IMR-90 (cell line): ENCODE measurements around the gene SCAF11. TPM values are rescaled to one million over a fixed set of nuclear protein-coding genes. Genes with fewer than 3 reads are reported as not detected.

Experiments
- ATAC-seq: fragments of 200-7000 bp; cut with Tn5 transposase; 2 replicates; pipeline ENCODE4 v1.9.1; 2020; ENCODE audit warnings: low read depth, mild to moderate bottlenecking, moderate library complexity
- BruUV-seq: library from RNA; stranded (reverse); fragments of 400-500 nt; replicated peaks from 2 replicates; lab custom pipeline; 2021; lab: Mats Ljungman, UMichigan
- CTCF ChIA-PET: fragments of 300-600 bp; formaldehyde crosslinking; extraction: SDS; loops from one replicate; lab custom pipeline; 2021; ENCODE audit warnings: antibody characterized with exemption; lab: Yijun Ruan, JAX
- POLR2A ChIA-PET: fragments of 300-600 bp; sonication (Branson Sonifier 250); formaldehyde crosslinking; loops from one replicate; lab custom pipeline; 2022; ENCODE audit warnings: antibody characterized with exemption; ENCODE audit not compliant: unreplicated experiment; lab: Charles Lee
- DNase-seq: peaks from one replicate; pipeline ENCODE4 v3.0.0; 2013
- H2AFZ ChIP-seq: replicated peaks from 2 replicates; pipeline ENCODE3; 2013; ENCODE audit warnings: low read length, mild to moderate bottlenecking; ENCODE audit not compliant: poor library complexity
- H2AK5ac ChIP-seq: 2 replicates; pipeline ENCODE4 v1.6.1; 2013; ENCODE audit warnings: low read depth, low read length, inconsistent platforms
- H2AK9ac ChIP-seq: replicated peaks from 2 replicates; pipeline ENCODE3; 2013; ENCODE audit warnings: mild to moderate bottlenecking, low read depth, low read length, moderate library complexity; ENCODE audit not compliant: poor library complexity
- H2BK120ac ChIP-seq: 2 replicates; pipeline ENCODE4 v1.6.1; 2013; ENCODE audit warnings: low read depth, low read length, inconsistent platforms
- H2BK15ac ChIP-seq: 3 replicates; pipeline ENCODE4 v1.6.1; 2013; ENCODE audit warnings: low read depth, low read length, inconsistent platforms
- H2BK20ac ChIP-seq: 2 replicates; pipeline ENCODE4 v1.6.1; 2013; ENCODE audit warnings: low read depth, mild to moderate bottlenecking, inconsistent platforms, low read length, moderate library complexity
- H2BK5ac ChIP-seq: 2 replicates; pipeline ENCODE4 v1.6.1; 2013; ENCODE audit warnings: mild to moderate bottlenecking, low read depth, low read length, inconsistent platforms; ENCODE audit not compliant: poor library complexity, severe bottlenecking
- H3K14ac ChIP-seq: replicated peaks from 2 replicates; pipeline ENCODE4 v1.6.1; 2013; ENCODE audit warnings: low read depth, low read length, inconsistent platforms
- H3K18ac ChIP-seq: 2 replicates; pipeline ENCODE4 v1.6.1; 2013; ENCODE audit warnings: low read depth, low read length, control low read depth
- H3K23ac ChIP-seq: 2 replicates; pipeline ENCODE4 v1.6.1; 2013; ENCODE audit warnings: low read depth, low read length, inconsistent platforms
- H3K27ac ChIP-seq: 2 replicates; pipeline ENCODE4 v1.5.1; 2013; ENCODE audit warnings: mild to moderate bottlenecking, control low read depth, low read length; ENCODE audit not compliant: insufficient read depth
- H3K27me3 ChIP-seq: 2 replicates; pipeline ENCODE4 v1.6.1; 2013; ENCODE audit warnings: low read length; ENCODE audit not compliant: control insufficient read depth, insufficient read depth
- H3K36me3 ChIP-seq: 2 replicates; pipeline ENCODE4 v1.6.1; 2013; ENCODE audit warnings: low read length, mixed read lengths; ENCODE audit not compliant: control insufficient read depth, insufficient read depth
- H3K4ac ChIP-seq: 2 replicates; pipeline ENCODE4 v1.6.1; 2013; ENCODE audit warnings: low read depth, low read length, inconsistent platforms
- H3K4me1 ChIP-seq: 2 replicates; pipeline ENCODE4 v1.6.1; 2013; ENCODE audit warnings: low read length, mixed read lengths; ENCODE audit not compliant: control insufficient read depth, insufficient read depth
- H3K4me2 ChIP-seq: 2 replicates; pipeline ENCODE4 v1.6.1; 2013; ENCODE audit warnings: low read depth, mild to moderate bottlenecking, control low read depth, low read length, moderate library complexity
- H3K4me3 ChIP-seq: 2 replicates; pipeline ENCODE4 v1.5.1; 2013; ENCODE audit warnings: low read depth, mild to moderate bottlenecking, control low read depth, low read length, moderate library complexity; ENCODE audit not compliant: insufficient read depth
- H3K56ac ChIP-seq: 2 replicates; pipeline ENCODE4 v1.6.1; 2013; ENCODE audit warnings: low read length, inconsistent platforms; ENCODE audit not compliant: insufficient read depth; ENCODE audit errors: extremely low read depth
- H3K79me1 ChIP-seq, 2 experiments: 2 replicates each; pipeline ENCODE4 v1.6.1; 2013; ENCODE audit warnings: low read length in 2 of 2, inconsistent platforms in 1 of 2, low read depth in 1 of 2
- H3K9ac ChIP-seq: 2 replicates; pipeline ENCODE4 v1.6.1; 2013; ENCODE audit warnings: low read depth, low read length, control low read depth
- H3K9me1 ChIP-seq: 2 replicates; pipeline ENCODE4 v1.6.1; 2013; ENCODE audit warnings: low read length, inconsistent platforms; ENCODE audit not compliant: insufficient read depth
- H3K9me3 ChIP-seq: 2 replicates; pipeline ENCODE4 v1.6.1; 2013; ENCODE audit warnings: low read length; ENCODE audit not compliant: control insufficient read depth, insufficient read depth
- H4K20me1 ChIP-seq: 2 replicates; pipeline ENCODE4 v1.6.1; 2013; ENCODE audit warnings: low read length, inconsistent platforms; ENCODE audit not compliant: insufficient read depth
- H4K5ac ChIP-seq: 2 replicates; pipeline ENCODE4 v1.6.1; 2013; ENCODE audit warnings: mild to moderate bottlenecking, low read depth, low read length, control low read depth
- H4K8ac ChIP-seq, 2 experiments: 2 replicates each; pipeline ENCODE4 v1.6.1; 2013; ENCODE audit warnings: low read depth in 2 of 2, low read length in 2 of 2, control low read depth in 1 of 2, inconsistent platforms in 1 of 2
- H4K91ac ChIP-seq: 2 replicates; pipeline ENCODE4 v1.6.1; 2013; ENCODE audit warnings: low read depth, low read length, inconsistent platforms; ENCODE audit not compliant: insufficient read depth
- BHLHE40 ChIP-seq: fragments of 150-350 bp; IDR thresholded peaks from 2 replicates; pipeline ENCODE4 v1.6.1; 2016; ENCODE audit warnings: mild to moderate bottlenecking, low read depth, low read length
- RCOR1 ChIP-seq: IDR thresholded peaks from 2 replicates; pipeline ENCODE4 v1.6.1; 2012; ENCODE audit warnings: mild to moderate bottlenecking, low read length, improper control_type of control experiment; ENCODE audit not compliant: insufficient replicate concordance
- WGBS, 2 experiments: methylation state at CpG; one replicate each; pipeline versions ENCODE4 v1.1.5 to v1.1.7; 2013; ENCODE audit warnings: missing lambda C conversion rate in 2 of 2; ENCODE audit not compliant: insufficient read length in 1 of 2; ENCODE audit errors: extremely low coverage in 2 of 2; 5-methylcytosine and 5-hydroxymethylcytosine counted together
- dilution Hi-C: fragments of 300-500 bp; cut with HindIII; formaldehyde crosslinking; loops from one replicate; pipeline ENCODE4 v1.14.3; 2018; ENCODE audit warnings: low sequenced_read_pairs; ENCODE audit not compliant: unreplicated experiment
- in situ Hi-C: fragments of 300-500 bp; cut with MboI; formaldehyde crosslinking; loops from 3 replicates; pipeline ENCODE4 v1.14.3; 2019; ENCODE audit warnings: low sequenced_read_pairs, inconsistent platforms, mixed read lengths
- intact Hi-C: fragments of 100-400 bp; cut with micrococcal nuclease; formaldehyde crosslinking; loops from 2 replicates; pipeline ENCODE4 v1.10.0; 2022
- polyA plus RNA-seq, 3 experiments: library from polyadenylated mRNA; depleted of rRNA; stranded (reverse); fragments of >200 nt; gene quantifications; 2 replicates each; pipeline ENCODE4 v1.2.3, GENCODE V29; 2012; ENCODE audit warnings: low replicate concordance in 1 of 3
- total RNA-seq: library from RNA; depleted of rRNA; stranded (reverse); fragments of >200 nt; gene quantifications from 2 replicates; pipeline ENCODE4 v1.2.3, GENCODE V29; 2012
- TF ChIP-seq, protein P1 (sequence below): fragments of 150-350 bp; IDR thresholded peaks from 2 replicates; pipeline ENCODE4 v1.6.1; 2017; ENCODE audit warnings: mild to moderate bottlenecking, antibody characterized with exemption, low read length, low read depth
- TF ChIP-seq, protein P2 (sequence below): fragments of 150-350 bp; IDR thresholded peaks from 2 replicates; pipeline ENCODE4 v1.6.1; 2016; ENCODE audit warnings: low read depth, mild to moderate bottlenecking, low read length, moderate library complexity, borderline replicate concordance

SCAF11 gene
- total and polyA plus RNA-seq, 2 of the 4 experiments (the other 2 are of a cell fraction), result 33.9 to 70.4 TPM

DNA sequence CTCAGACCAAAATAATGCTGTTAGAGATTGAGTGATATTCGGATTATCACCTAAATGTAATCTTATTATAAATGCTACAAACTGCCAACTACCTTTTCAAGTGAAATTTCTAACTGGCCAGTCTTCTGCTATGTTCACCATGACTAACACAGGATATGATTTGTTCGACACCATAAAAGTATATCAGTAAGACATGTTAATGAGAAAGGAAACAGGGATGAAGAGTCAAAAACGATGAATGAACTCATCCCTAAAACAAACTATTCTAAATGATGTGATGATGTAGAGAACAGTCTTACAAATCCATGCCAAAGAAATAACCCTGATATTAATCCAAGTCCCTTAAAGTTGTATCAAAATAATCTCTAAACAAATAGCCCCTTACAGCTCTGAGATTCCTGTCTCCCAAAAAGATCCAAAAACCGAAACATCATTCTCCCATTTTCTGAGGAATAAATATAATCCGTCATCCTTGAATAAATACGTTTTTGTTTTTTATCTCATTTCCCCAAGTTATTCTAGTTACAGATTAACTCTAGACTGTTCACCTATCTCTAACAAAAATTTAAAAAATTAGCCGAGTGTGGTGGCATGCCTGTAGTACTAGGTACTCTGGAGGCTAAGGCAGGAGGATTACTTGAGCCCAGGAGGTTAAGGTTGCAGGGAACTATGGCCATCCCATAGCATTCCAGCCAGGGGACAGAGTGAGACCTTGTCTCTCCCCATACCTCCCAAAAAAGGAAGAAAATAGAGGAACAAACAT, 9.1 kb downstream of the SCAF11 start:
- POLR2A ChIA-PET, result no interaction called here
- in situ Hi-C loops, result no loop called here
- H3K36me3 ChIP-seq, result 0 out of 2 replicates have a peak, but pooled peaks cover 1% of the 10 kb centered on the region
- H2BK120ac ChIP-seq, result no peak overlapping the region
- H3K27ac ChIP-seq, result no peak overlapping the region
- H2AK9ac ChIP-seq, result no peak overlapping the region
- H3K9ac ChIP-seq, result no peak overlapping the region
- no peak overlapping the region for H2AK5ac ChIP-seq
- DNase-seq (no peak), ATAC-seq (no peak)
- no peak overlapping the region for H2BK5ac ChIP-seq
- no peak overlapping the region for H4K5ac ChIP-seq
- H3K56ac ChIP-seq, result no peak overlapping the region
- no peak overlapping the region for H2BK15ac ChIP-seq
- H3K27me3 ChIP-seq, result no peaks in the 10 kb centered on the region
- BruUV-seq, result no TSS peak
- H3K4me1 ChIP-seq, result peaks cover 2% of the 10 kb centered on the region
- H2BK20ac ChIP-seq, result no peak overlapping the region
- TF ChIP-seq, protein P1, sequence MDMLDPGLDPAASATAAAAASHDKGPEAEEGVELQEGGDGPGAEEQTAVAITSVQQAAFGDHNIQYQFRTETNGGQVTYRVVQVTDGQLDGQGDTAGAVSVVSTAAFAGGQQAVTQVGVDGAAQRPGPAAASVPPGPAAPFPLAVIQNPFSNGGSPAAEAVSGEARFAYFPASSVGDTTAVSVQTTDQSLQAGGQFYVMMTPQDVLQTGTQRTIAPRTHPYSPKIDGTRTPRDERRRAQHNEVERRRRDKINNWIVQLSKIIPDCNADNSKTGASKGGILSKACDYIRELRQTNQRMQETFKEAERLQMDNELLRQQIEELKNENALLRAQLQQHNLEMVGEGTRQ, result no peak
- TF ChIP-seq, protein P2, sequence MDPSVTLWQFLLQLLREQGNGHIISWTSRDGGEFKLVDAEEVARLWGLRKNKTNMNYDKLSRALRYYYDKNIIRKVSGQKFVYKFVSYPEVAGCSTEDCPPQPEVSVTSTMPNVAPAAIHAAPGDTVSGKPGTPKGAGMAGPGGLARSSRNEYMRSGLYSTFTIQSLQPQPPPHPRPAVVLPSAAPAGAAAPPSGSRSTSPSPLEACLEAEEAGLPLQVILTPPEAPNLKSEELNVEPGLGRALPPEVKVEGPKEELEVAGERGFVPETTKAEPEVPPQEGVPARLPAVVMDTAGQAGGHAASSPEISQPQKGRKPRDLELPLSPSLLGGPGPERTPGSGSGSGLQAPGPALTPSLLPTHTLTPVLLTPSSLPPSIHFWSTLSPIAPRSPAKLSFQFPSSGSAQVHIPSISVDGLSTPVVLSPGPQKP, result no peak
- TF ChIP-seq BHLHE40 (no peak), RCOR1 (no peak)
- intact Hi-C loops, result no loop called here
- H3K4ac ChIP-seq, result no peak overlapping the region
- dilution Hi-C loops, result no loop called here
- no peak overlapping the region for H4K8ac ChIP-seq
- H4K91ac ChIP-seq, result no peak overlapping the region
- H4K20me1 ChIP-seq, result peaks cover 71% of the 10 kb centered on the region
- H3K9me1 ChIP-seq, result 0 out of 2 replicates have a peak, but pooled peaks cover 5% of the 10 kb centered on the region
- peaks cover 3 to 54% of the 10 kb centered on the region in 2 experiments; a peak in 3 of 4 replicates for H3K79me1 ChIP-seq
- WGBS, 2 experiments, result no CpG with 5 or more reads among the region's 7 CpGs
- no peak overlapping the region for H3K14ac ChIP-seq
- no peaks in the 10 kb centered on the region for H3K9me3 ChIP-seq
- CTCF ChIA-PET, result interaction anchor here (1.1 to 1.5 kb wide), 2 partner anchors 12 to 218 kb away, joined by 3 to 5 read pairs; no protein-coding TSS in a partner anchor
- no peak overlapping the region for H3K4me2 ChIP-seq
- 0 out of 2 replicates have a peak overlapping the region, but pooled peaks have one; percentile 11 for H3K23ac ChIP-seq
- no peak overlapping the region for H2AFZ ChIP-seq
- no peak overlapping the region for H3K18ac ChIP-seq
- no peak overlapping the region for H3K4me3 ChIP-seq
